SKM-1 (cell line): Measurements from ENCODE around the gene FBXL17.

Experiments
- DNase-seq: peaks from one replicate; lab custom pipeline; 2025; ENCODE audit not compliant: unreplicated experiment; lab: John Stamatoyannopoulos, UW

The FBXL17 gene

GRCh38 chr5:108101821-108102220, 280.1 kb downstream of the FBXL17 start:
- no peak for DNase-seq

DNA sequence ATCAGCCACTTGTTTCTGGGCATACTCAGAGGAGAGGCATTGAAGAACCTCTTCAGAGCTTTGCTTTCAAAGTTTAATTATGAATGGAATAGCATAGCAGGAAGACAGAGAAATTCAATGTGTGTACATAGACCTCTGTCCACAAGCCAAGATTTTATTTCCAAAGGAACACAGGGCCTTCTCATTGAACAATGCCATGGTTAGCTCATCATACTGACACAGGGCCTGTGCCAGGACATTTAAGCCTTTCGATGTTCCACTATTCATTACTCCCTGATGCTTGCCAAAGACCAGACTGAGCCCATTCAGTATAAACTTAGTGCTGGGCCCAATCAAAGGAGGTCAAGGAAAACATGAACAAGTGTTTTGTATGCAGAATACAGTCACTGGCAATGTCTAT, 280.8 kb downstream of the FBXL17 start:
- no peak for DNase-seq

DNA sequence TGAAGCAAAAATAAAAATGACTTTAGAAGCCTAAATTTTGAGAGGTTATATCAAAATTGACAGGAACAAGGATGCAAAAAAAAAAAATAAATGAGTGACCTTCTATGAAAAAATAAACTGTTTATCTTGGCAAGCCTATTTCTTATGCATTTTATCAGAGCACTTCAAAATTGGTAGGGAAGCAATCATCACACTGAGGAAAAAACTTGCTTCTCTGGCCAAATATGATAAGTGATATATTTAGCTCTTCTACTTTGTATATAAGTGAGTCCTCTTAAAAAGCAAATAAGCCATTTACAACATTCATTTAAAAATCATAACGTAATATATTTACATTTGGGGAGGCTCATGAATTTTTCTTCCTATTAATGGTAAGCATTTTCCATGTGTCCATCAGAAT, 287.1 kb downstream of the FBXL17 start:
- DNase-seq, result no peak

- no peak for DNase-seq
Observed at GRCh38 chr5:108093186-108093585, 288.7 kb downstream of the FBXL17 start.

DNA sequence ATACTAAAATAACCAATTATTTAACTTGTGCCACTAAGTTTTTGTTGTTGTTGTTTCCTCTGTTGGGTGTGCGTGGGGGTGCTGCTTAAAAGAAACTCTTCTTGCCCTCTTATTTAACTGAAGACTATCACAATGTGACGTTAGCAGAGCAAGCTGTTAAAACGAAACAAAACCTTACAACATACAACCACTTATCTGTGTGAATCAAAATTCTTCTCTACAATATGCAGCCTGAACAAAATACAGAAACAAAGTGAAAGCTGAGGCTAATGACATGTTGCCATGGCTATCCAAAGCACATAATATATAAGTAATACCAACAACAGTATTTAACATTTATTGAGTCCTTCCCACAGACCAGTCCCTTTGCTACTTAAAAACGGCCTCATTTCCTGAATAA, 291.0 kb downstream of the FBXL17 start:
- DNase-seq, result no peak

DNA sequence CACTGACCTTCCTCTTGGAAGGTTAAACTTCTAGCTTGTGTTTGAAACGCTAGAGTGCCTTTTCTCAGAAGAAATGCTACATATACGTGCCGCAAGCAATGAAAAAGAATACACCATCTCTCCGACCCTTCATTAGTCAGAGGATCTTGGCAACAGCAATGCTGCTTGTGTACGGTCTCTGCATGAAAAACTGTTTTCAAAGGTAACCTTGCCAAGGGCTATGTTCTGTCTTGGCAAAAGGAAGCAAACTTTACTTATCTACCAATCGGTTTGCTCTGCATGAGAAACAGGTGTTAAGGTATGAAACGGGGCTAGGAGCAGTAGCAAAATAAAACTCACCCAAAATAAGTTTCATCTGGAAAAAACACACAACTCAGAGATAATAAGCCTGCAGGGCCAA, 297.8 kb downstream of the FBXL17 start:
- DNase-seq, result no peak

GRCh38 chr5:108083232-108083631, 298.7 kb downstream of the FBXL17 start:
- no peak for DNase-seq

DNA sequence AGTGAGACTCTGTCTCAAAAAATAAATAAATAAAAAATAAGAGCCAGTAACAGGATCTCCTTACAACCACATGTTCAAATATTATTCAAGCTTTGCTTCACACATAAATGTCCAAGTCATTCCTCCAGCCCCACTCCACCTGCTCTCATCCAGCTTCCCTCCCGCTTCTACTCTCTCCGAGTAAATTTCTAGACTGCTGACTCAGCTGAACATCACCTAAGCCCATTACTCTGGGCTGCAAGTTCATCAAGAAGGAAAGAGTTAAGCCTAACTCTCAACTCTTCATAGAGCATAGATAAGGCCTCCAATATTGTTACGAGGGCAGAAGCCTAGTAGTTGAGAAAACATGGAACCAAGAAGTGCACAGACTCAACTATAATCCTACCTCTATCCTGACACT, 300.2 kb downstream of the FBXL17 start:
- no peak for DNase-seq

- no peak for DNase-seq
Observed at GRCh38 chr5:108079753-108080152, 302.1 kb downstream of the FBXL17 start.

GRCh38 chr5:108078882-108079281, 303.0 kb downstream of the FBXL17 start:
- DNase-seq, result no peak

DNA sequence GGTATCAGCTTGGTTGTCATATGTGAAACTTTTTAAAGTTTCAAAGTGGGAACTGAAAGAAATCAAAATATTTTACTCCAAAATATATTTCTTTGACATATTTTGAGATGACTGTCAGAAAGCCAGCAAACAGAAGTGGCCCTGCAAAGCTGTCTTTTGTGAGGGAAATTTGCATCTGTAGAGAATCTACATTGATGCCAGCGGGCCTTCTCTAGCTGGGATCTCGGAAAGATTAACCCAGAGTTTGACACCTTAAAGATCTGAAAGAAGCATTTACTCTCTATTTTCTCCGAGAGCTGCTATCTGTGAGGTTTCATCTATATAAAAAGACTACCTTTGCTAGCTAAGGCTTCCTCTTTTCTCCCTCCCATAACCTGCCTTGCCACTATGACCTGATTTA, 303.6 kb downstream of the FBXL17 start:
- DNase-seq, result no peak

DNA sequence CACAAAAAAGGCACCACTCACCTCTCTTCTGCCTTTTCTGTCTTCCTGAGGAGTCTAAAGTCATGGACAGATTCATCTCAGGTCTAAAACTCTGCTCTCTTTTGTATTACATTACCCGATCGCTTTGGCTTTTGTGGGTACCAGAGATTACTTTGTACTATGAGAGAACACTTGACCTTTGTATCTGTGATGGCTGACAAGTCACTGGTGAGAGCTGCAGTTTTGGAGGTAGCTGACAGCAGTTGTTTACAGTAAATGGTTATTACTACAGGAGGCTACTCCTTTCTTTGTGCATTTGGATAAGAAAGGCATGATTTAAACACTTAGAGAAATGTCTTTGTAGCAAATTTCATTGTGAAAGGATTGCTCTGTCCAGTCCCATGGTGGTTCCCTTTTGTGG, 307.3 kb downstream of the FBXL17 start:
- no peak for DNase-seq

DNA sequence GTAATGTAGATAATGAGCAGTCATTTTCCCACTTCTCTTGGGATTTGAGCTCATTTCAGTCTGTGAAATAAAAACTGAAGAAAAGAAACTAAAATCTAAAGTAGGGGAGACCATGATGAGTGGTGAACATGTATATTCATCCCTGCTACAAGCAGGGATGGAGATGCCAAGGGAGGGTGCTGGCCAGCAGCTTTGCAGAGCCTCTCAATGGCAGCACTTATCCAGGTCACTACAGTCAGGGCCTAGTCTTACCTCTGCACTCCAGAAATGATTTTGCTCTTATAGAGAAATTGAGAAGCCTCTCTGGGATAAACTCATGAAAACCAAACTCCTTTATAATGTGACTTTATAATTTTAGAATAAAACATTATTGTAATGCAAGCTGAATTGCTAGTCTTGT, 317.6 kb downstream of the FBXL17 start:
- no peak for DNase-seq

DNA sequence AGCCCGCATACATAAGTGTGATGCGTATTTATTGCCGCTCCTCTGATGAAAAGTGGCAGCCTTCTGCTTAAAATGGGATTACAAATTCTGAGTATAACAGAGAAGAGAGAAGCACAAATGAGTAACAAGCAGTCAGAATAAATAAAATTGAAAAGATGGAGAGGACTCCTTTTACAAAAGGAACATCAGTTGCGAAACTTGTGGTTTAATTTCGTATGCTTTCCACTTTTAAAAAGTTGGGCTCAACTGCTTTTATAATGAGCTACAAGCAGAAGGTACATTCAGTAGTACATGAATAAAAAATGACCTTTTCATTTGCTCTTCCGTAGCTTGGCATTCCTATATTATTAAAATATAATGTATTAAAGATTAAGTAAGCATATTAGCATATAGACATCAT, 320.0 kb downstream of the FBXL17 start:
- no peak for DNase-seq

DNA sequence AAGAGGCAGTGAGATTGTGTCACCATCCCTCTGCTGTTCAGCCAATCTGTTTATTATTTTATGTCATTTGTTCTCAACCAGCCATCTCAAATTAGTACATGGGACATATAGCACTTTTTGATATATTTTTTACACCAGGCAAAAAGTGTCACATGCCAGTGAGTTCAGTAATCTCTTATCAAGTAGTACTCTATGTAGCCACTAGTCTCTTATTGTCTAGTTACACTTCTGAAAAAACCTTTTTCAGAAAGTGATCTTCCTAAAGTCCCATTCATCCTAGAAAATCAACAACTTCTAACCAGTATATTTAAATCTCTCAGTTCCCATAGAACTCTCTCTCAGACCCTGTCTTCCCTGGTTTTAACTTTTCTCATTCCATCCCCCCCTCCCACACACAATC, 321.6 kb downstream of the FBXL17 start:
- no peak for DNase-seq

- no peak for DNase-seq
Observed at GRCh38 chr5:108059334-108059733, 322.6 kb downstream of the FBXL17 start.

- no peak for DNase-seq
Observed at GRCh38 chr5:108054349-108054748, 327.5 kb downstream of the FBXL17 start.

DNA sequence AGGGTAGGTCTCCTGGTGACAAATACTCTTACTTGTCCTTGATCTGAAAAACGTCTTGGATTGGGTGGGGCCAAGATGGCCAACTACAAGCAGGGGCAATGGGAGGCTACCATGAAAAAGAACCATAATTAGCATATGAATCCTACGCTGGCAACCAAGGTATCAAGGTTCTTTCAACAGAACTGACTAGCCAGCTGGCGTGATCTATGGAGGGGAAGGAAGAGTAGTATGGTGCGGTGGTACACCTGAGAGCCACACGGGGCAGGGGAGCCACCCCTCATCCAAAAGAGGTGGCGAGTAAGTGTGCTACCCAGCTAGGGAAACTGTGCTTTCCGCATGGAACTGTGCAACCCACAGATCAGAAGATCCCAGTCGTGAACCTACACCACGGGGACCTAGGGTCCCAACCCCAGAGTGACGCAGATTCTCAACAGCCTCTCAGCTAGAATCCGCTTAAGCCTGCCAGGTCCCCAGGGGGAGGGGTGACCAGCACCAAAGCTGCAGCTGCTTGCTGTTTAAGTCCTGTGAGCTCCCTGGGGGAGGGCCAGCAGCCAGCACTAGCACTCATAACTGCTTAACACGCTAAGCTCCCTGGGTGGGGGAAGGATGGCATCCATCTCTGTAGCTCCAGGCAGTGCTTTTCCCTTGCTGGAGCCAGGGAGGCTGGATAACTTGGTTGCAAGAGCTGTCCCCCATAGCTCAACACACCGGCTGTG, 334.8 kb downstream of the FBXL17 start:
- DNase-seq, result no peak

GRCh38 chr5:108036482-108036881, 345.4 kb downstream of the FBXL17 start:
- DNase-seq, result no peak

DNA sequence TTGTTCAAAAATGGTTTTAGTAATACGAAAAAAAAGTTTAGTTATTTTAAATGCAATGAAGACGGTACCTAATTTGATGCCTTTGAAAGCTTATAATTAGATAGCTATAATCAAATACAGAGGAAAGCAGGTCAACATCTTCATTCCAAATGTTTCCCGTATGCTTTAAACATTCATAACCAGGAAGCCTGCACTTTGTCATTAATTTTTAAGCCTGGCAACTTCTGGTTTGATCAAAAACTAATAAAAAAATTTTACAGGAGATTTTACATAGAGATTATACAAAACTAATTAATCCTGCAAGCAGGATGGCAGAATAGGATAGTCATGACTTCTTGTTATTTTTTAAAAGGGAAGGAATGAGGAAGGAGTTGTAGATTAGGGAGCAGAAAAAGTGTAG, 353.0 kb downstream of the FBXL17 start:
- DNase-seq, result no peak

DNA sequence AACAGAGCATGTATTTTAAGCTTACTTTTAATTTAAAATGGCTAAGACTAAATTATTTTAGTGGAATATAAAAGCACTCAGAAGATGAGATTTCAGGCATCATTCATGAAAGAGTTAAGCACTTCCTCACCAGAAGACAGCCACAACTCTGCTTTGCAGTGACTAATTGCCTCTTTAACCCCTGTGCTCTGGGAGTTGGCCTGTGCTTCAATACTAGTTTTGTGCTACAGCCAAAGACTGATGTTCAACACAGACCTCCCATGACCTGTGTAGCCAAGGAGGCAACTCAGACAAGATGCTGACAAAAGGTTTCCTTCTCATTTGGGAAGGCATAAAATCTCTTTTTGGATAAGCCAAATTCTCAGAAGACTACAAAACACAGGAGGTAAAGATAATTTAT, 353.5 kb downstream of the FBXL17 start:
- no peak for DNase-seq

DNA sequence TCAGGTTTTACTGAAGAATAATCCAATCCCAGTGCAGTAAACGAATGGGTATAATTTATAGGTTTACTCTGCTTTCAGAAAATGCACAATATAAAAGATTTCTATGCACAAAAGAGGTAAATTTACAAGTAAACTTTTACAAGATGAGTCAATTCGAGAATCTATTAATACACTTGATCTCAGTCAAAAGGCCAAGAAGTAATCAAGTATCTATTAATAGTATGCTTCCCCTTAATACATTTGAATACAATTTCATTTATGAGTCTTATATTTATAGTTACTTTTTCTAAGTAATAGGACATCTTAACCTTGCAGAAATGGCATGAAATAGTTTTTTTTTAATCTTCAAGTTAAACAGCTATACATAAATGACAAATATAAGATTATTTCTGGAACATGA, 355.9 kb downstream of the FBXL17 start:
- DNase-seq, result no peak

DNA sequence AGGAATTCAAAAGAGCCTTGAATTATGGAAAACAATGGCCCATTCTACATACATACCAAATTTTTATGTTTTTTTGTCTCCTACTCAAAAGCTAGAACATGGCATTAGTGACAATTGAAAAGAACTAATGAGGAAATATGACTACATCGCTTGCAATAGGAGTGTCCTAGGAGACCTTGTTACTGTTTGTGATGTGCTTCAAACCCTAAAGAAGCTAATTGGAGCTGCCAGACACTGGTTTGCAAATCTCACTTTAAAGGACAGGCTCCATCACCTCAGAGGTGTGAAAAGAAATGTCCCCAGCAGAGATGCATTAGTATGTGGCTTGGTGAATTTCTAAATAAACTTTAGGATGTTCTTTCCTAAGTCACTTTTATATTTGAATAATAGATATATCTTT, 356.9 kb downstream of the FBXL17 start:
- no peak for DNase-seq

- DNase-seq, result no peak
Observed at GRCh38 chr5:108016101-108016500, 365.8 kb downstream of the FBXL17 start.
